Fibroblast of gingiva (primary cell): Measurements from ENCODE around the gene SLC1A7.

Experiments
- DNase-seq: peaks from one replicate; pipeline ENCODE4 v3.0.0-alpha.2; 2011; ENCODE audit warnings: low read depth

SLC1A7 gene

DNA sequence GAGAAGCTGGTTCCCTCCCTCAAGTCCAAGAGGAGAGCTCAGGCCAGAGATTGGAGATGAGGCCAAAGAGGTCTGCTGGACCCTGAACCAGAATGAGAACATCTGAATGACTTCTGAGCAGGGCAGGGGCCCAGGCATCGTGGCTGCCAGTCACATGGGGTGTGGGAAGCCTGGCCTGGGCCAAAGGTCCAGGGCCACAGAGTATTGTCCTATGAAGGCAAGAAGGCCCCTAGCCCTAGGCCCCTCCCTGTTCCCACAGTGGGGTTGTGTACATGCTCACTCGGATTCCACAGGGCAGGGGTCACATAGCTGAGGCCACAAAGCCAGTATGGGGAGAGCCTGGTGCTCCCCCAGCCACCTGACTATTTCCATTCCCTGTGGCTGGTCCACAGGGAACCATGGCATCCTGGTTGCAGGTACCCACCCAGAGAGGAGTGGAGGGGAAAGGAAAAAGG is 18.5 kb upstream of the SLC1A7 start:
- no peak for DNase-seq

DNA sequence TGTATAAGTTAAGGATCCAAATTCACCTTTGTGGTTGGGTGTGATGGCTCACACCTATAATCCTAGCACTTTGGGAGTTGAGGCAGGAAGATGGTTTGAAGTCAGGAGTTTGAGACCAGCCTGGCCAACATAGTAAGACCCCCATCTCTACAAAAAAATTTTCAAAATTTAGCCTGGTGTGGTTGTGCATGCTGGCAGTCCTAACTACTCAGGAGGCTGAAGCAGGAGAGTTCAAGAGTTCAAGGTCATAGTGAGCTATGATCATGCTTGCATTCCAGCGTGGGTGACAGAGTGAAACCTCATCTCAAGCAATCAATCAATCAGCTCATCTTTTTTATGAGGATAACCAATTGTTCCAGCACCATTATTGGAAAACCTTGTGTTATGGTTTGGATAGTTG is 16.5 kb upstream of the SLC1A7 start:
- DNase-seq = no peak

DNA sequence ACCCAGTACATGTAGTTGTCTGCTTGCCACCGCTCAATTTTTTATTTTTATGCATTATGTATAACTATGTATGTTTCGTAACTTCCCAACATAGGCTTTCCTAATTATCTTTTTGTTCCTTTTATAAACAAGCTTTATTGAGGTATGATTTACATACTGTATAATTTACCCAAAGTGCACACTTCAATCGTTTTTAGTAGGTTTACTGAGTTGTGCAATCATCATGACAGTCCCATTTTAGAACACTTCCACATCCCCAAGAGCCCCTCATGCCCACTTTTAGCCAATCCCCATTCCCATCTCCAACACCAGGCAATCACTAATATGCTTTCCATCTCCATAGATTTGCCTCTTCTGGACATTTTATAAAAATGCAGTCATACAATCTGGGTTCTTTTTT is 14.3 kb upstream of the SLC1A7 start:
- DNase-seq = no peak

DNA sequence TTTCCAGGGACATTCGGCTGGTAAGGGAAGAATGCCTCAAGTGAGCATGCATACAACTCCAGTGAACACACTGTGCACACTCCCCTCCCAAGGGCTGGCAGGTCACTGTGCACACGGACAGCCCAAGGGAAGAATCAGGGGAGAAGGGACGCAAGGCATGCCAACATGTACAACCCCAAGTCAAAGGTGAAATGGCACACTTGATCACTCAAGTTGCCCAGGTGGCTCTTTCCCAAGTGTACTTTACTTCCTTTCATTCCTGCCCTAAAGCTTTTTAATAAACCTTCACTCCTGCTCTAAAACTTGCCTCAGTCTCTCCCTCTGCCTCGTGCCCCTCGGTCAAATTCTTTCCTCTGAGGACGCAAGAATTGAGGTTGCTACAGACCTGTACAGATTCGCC is 13.5 kb upstream of the SLC1A7 start:
- no peak for DNase-seq

DNA sequence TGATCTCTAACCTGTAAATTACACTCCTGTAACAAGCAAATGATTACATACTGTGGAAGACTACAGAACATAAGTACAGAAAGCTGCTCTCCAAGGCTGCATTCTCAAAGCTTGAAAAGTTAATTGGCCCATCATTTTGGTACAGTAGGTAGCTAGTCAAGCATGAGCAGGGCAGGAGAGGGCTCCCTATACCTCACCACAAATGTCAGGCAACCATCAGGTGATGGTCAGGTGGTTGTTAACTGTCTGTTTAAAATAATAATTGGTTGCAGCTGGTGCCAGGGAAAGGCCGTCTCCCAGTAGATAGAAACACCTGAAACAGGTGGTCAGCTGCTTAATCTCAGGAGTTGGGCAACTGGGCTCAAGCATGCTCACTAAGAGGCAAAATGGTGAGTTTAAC is 13.1 kb upstream of the SLC1A7 start:
- no peak for DNase-seq

DNA sequence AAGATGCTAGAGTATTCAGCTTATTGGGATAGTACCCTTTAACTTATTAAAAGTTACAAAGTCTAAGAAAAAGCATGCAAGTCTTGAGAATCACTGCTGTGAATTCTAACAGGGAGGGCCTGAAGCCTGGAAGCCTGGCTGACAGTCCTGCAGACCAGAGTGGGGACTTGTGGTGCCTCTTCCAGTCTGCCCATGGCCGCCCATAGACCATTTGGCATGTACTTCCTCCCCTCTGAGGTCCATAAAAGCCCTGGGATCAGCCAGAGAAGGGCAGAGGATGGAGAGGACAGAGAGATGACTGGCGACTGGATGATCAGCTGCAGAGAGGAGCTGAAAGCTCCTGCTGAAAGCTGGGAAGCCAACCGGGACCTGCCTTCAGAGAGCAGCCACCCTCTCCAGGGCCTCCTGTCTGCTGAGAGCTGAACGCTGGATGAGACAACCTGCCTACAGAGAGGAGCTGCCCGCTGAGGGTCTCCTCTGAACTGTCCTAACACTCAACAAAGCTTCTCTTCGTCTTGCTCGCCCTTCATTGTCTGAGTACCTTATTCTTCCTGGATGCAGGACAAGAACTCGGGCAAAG is 12.5 kb upstream of the SLC1A7 start:
- DNase-seq = no peak

DNA sequence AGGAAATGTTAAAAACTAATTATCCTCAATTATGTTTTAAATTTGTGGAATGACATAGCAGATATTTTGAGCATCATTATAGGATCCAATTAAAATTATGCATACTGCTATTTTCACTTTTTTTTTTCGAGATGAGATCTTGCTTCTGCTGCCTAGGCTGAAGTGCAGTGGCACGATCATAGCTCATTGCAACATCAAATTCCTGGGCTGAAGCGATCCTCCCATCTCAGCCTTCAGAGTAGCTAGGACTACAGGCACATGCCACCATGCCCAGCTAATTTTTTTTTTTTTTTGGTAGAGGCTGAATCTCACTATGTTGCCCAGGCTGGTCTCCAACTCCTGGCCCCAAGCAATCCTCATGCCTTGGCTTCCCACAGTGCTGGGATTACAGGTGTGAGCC is 11.3 kb upstream of the SLC1A7 start:
- DNase-seq = peak; percentile 13

DNA sequence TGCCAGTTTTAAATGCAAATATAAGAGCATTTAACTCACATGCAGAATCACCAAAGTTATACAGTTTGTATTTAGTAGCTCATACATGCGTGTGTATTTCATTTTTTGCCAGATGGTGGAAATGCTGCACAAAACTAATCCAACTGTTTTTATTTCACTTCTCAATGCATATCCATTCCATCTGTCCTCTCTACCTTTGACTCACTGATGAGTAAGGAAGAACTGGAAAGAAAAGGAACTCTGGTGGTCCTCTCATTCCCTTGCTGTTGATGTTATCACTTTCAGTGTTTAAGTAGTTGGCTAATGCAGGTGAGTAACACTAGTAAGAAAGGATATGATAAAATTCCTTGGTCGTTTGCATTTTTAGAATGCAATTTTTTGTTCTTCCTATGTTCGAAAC is 5.7 kb upstream of the SLC1A7 start:
- DNase-seq = no peak

DNA sequence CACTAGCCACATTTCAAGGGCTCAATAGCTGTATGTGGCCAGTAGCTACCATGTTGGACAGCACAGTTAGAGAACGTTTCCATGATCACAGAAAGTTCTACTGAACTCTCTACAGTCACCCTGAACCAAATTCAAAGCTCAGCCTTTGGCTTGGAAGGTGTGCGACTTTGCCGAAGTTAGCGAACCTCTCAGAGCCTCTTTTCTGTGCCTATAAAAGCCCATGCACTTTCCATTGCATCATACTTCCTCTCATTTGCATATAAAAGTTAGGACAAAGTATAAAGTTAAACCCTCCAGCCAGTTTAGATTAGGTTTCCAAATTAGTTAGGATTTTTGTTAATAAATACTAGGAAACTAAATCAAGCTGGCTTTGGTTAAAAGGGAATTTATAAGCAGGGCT is 4.7 kb upstream of the SLC1A7 start:
- no peak for DNase-seq

DNA sequence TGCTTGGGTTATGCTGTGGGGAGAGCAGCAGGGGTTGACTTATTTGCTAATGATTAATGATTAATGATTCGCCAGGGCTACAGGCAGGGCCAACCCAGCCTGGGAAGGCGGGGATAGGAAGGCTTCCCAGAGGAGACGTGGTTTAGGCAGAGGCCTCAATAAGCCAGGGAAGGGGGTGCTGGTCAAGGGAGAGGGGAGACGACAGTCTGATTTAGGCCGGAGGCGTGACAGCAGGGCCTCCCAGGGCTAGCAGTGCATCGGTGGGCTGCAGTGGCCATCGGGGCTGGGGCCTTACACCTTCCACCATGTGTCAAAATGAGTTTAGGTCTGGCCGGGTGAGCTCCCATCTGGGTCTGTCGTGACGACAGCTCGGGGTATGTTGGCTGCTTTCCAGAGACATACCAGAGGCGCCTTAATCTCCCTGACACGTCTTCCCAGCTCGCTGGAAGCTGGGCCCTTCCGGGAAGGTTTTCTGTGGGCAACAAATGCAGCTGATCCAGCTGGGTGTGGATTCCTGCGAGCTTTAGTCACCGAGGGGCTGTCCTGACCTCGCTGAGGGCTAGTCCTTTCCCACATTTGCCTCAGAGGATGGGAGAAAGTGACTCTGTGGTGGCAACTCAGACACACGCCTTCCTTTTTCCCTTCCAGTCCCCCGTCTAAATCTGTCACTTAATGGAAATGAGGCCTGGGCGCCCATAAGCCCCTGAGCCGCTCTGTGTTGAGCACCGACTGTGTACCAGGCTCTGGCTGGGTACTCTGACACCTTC is 3.7 kb upstream of the SLC1A7 start:
- peak; percentile 87 for DNase-seq

DNA sequence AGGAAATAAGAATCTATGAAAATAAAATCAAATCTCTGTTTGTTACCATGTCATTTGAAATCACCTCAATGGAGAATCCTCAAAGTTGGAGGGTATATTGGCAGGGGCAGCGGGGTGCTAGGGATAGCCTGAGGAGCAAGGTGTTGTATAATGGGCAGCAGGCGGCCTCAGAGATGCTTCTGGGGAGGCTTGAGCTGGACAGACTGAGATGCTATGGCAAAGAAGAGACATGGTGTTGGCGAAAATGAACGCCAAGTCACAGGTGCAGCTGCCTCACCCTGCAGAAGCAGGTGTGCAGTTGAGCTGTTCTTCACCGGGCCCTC is 3.1 kb upstream of the SLC1A7 start:
- DNase-seq = no peak

DNA sequence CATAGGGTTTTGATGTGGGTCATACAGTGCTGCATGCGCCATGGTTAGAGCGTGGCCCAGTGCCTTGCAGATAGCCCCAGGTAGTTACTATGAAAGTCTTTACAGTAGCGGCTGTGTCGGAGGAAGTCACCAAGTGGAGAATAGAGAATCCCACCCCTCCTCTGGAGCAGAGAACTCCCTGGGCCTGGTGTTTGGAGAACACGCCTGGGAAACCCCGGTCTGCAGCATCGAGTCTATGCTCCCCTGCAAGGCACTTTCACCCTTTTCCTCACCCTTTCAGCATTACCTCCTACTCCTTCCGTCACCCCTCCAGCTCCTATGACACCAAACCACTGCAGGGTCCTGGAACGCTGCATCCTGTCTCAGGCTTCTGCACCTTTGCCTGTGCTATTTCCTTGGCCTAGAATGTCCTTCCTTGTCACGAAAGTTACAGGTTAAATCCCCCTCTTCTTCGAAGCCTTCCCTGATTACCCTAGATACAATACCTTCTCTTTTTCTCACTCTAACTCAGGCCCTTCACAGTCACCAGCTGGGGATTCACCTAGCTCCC is 2.7 kb upstream of the SLC1A7 start:
- no peak for DNase-seq

DNA sequence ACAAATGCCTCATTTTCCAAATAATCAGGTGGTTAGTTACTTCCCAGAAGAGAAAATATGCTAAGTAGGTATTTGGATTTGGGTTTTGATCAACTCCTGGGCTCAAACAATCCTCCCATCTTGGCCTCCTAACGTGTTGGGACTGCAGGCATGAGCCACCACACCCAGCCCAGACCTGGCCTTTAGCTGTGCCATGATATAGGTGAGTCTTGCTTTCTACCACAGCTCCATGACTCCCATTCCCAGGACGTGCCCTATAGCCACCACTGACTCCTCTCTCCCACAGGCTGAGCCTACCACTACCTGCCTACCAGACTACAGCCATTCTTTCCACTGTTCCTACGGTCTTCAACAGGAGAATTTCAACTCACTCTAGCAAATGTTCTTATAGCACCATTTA is 1.8 kb upstream of the SLC1A7 start:
- DNase-seq = no peak

DNA sequence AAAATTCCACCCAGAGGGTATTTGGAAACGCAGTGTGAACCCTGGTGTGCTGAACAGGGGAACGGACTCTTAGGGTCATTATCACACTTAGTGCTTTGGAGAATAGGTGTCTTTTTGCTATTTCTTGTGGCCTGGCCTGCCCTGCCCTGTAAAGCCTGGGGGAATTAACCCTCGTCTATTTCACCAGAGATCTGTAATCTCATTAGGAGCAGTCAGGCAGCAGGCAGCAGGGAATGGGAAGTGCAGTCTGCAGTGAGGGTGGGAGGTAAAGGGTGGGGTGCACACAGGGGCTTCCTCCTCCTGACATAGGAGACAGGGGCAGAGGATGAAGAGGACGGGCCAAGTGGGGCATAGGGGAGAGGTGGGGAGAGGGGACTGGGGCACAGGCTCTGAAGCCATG is 1.1 kb upstream of the SLC1A7 start:
- no peak for DNase-seq

DNA sequence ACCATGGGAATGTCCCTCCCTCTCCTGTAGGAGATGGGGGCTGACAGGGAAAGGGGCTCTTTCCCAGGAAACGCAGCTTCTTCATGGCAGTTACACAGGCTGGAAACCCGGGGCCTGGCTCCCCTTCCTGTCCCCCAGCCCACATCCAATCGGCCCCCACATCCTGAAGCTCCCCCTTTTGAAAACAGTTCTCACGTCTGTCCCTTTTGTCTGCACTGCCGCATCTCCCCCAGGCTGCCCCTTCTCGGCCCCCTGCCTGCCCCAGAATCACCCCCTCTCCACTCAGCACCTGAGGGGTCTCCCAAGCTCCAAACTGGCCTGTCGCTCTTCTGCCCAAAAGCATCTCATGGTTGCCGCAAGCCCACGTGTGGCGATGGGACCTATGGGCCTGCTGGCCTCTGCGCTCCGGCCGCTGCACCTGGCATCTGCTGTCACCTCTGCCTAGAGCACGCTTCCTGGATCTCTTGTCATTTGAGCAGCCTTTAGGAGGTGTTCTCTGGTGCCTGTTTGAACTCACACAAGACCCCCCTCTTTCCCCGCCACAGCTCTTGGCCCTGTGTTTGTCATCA is 867 bp downstream of the SLC1A7 start:
- DNase-seq = no peak

DNA sequence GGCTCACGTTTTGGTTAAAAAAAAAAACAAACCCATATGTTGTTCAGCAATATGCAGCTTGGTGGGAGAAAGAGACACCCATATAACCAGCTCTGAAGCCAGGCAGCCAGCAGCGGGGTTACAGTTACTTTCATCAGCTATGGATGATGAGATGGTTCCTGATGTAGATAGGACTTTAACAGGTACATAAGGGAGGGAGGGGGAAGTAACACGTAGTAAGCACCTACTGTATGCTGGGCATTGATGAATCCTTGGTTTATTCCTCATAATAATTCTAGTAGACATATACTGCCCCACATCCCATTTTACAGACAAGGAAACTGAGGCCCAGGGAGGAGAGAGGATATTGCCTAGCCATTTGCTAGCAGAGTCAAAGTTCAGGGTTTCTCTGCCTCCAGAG is 2.0 kb downstream of the SLC1A7 start:
- no peak for DNase-seq

DNA sequence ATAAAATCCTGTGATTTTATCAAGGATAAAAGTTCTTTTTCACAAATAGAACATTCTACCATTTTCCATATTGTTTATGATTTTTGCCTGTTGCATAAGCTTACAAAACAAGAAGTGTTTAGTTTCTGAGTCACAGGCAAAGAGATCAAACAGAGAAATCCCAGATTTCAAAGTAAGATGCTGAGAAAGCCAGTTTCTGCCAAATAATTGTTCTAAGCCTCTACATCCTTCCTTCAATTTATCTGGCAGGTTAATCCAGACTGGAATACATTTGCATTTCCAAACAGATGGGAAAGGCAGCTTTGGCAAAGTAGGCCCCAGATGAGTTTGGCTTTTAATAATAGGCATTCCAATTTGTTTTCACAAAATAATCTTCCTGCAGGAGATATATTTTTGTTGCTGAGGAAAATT is 2.5 kb downstream of the SLC1A7 start:
- peak; percentile 42 for DNase-seq

DNA sequence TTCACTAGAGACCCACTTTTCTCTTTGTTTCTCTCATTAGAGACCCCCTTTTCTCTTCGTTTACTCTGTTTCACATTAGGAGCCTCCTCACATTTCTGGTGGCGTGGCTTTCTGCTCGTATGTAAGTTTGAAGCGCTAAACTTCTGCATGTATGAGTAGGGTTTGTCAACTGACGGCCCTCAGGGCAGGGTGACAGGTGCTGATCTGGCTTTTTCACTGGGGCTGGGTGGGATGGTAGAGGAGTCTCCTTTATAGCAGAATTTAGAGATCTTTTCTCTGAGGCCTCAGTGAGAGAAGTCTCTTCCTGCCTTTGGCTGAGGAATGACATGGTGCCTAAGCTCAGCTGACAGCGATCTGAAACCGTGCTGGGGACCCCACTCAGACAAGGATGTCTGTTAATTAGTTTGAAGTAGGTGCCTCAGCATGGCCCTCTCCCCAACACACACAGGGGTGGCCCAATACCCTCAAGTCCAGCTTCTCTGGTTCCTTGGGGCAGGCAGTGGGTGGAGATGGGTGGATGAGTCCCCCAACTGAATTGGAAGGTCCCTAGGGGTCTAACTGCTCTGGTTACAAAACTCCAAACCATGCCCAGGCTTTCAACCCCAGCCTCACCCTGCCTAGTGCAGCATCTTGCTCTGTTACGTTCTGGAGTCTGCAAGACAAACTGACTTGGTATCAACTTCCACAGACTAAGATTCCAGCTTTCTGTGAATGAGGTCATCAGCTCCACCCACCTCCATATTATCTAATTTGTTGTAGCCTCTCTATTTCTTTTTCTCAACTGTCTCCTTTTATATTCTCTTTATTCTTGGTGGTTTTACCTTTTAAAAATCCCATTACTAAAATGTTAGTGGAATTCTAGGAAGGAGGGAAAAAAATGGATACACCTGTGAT is 3.2 kb downstream of the SLC1A7 start:
- DNase-seq = no peak

DNA sequence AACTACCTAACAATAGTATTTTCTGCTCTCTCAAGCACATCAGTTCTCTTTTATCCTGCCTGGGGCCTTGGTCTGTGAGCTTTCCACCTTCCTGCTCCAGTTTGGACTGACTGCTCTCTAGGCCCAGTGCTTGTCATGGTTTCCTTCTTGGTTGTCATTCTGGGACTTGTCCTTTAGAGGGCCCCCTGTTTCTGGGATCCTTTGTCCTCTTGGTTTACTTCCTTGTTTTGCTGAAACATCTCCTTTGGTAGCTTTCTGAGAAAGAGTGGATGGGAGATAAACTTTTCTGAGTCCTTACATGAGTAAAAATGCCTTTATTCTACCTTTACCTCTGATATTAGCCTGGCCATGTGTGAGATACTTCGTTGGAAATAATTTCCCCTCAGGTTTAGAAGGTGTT is 4.7 kb downstream of the SLC1A7 start:
- DNase-seq = no peak

DNA sequence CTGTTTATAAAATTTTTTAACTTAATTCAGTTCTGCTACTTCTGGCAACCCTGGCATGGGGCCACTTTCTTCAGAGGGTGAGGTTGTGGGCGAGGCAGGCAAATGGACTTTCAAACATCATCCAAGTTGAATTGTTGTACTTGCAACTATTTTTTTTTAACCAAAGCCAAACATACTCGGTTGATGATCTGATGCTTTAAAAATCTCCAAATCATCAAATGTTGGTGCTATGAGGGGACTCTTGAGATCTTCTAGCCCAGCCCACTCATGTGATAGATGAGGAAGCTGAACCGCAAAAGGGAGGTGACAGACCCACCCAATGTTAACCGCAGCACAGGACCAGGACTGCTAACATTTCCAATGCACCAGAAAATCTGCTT is 6.7 kb downstream of the SLC1A7 start:
- DNase-seq = peak; percentile 56

DNA sequence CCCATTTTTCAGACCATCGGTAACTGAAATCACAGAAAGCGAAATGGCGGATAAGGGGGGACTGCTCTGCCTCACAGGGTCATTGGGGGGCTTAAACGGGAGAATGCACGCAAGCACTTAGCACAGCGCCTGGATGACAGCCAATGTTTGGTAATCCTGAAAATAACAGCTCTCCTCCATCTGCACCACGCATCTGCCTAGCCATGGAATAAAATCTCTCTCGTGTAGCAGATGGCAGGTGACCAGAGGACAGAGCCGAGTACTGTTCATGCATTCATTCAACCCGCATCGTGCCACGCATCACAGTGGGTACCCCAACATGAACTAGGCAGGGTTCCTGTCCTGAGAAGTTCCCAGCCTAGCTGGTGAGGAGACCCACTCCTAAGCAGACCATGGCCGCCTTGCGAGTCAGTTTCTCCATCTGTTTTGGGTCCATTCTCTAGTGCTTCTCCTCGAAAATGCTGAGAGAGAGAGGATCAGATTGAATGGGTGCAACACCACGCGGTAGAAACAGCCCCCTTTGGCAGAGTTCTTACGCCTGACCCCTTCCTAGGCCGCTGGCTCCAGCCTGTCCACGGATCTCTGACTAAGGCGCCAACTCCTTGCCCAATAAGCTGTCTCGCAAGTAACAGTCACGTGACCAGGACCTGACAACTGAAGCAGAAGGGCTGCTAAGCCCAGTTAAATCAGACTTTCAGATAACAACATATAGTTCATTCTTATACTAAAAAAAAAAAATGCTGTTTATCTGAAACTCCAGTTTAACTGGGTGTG is 7.3 kb downstream of the SLC1A7 start:
- DNase-seq = peak; percentile 48

DNA sequence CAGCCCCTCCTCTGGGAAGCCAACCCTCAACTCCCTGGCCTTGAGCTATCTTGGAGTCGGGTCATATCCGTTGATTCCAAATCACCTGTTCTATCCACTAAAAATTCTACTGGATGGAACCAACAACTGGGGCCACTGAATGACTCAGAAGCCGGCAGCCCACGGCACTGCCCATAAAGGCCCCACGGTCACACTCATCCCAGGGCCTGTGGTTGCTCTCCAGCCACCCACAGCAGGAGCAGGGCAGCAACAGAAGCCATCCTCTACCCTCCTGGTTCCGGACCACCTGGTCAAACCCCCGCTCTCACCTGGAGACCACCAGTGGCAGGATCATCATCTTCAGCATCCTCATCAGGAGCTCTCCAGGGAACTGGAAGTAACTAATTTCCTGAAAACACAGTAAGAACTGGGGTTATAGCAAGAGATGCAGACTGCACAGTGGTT is 8.4 kb downstream of the SLC1A7 start:
- no peak for DNase-seq
